ENCODE data around the gene ZNF407. TPM values are rescaled to one million over a fixed set of nuclear protein-coding genes. Genes with fewer than 3 reads are reported as not detected.

The ZNF407 gene
- total and polyA plus RNA-seq, 2 of the 13 experiments (the other 11 are each of a cell fraction or from before 2014, with no cell fraction given): 2.3 to 8.7 TPM

GRCh38 chr18:74610051-74610615, 12.5 kb downstream of the ZNF407 start (continued):
- TF ChIP-seq, protein P1, sequence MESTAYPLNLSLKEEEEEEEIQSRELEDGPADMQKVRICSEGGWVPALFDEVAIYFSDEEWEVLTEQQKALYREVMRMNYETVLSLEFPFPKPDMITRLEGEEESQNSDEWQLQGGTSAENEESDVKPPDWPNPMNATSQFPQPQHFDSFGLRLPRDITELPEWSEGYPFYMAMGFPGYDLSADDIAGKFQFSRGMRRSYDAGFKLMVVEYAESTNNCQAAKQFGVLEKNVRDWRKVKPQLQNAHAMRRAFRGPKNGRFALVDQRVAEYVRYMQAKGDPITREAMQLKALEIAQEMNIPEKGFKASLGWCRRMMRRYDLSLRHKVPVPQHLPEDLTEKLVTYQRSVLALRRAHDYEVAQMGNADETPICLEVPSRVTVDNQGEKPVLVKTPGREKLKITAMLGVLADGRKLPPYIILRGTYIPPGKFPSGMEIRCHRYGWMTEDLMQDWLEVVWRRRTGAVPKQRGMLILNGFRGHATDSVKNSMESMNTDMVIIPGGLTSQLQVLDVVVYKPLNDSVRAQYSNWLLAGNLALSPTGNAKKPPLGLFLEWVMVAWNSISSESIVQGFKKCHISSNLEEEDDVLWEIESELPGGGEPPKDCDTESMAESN (CRISPR knock-in tag; conservative IDR thresholded peaks at IDR 0.05): no peak
- TF ChIP-seq MZF1 (CRISPR knock-in tag; IDR thresholded peaks at IDR 0.05; ENCODE audit: borderline replicate concordance): no peak
- TF ChIP-seq, protein P2, sequence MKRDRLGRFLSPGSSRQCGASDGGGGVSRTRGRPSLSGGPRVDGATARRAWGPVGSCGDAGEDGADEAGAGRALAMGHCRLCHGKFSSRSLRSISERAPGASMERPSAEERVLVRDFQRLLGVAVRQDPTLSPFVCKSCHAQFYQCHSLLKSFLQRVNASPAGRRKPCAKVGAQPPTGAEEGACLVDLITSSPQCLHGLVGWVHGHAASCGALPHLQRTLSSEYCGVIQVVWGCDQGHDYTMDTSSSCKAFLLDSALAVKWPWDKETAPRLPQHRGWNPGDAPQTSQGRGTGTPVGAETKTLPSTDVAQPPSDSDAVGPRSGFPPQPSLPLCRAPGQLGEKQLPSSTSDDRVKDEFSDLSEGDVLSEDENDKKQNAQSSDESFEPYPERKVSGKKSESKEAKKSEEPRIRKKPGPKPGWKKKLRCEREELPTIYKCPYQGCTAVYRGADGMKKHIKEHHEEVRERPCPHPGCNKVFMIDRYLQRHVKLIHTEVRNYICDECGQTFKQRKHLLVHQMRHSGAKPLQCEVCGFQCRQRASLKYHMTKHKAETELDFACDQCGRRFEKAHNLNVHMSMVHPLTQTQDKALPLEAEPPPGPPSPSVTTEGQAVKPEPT (CRISPR knock-in tag; IDR thresholded peaks at IDR 0.05; ENCODE audit: low read depth): no peak
- no peak for TF ChIP-seq ZNF574 (CRISPR knock-in tag; IDR thresholded peaks at IDR 0.05)
- TF ChIP-seq ZSCAN5A (CRISPR knock-in tag; IDR thresholded peaks at IDR 0.05; ENCODE audit: borderline replicate concordance): no peak
- no peak for TF ChIP-seq TFAP4 (IDR thresholded peaks at IDR 0.05; ENCODE audit: borderline replicate concordance, low read depth)
- no peak for TF ChIP-seq ZNF460 (CRISPR knock-in tag; IDR thresholded peaks at IDR 0.05; ENCODE audit: borderline replicate concordance)
- TF ChIP-seq MATR3 (CRISPR knock-in tag; IDR thresholded peaks at IDR 0.05): no peak
- TF ChIP-seq ZNF547 (CRISPR knock-in tag; IDR thresholded peaks at IDR 0.05): no peak
